CD8-positive, alpha-beta memory T cell (primary cell): ENCODE data around the gene PTPN3. TPM values are rescaled to one million over a fixed set of nuclear protein-coding genes. Genes with fewer than 3 reads are reported as not detected.

Source experiments
- CTCF ChIA-PET: fragments of 350-600 bp; sonication (Branson Sonifier 250); formaldehyde crosslinking; loops from one replicate; lab custom pipeline; 2021; ENCODE audit warnings: antibody characterized with exemption; lab: Charles Lee
- POLR2A ChIA-PET: fragments of 350-600 bp; sonication (Branson Sonifier 250); formaldehyde crosslinking; loops from one replicate; lab custom pipeline; 2021; ENCODE audit warnings: antibody characterized with exemption; lab: Charles Lee
- DNase-seq, 5 donors: peaks; one replicate each; pipeline versions ENCODE4 v3.0.0 to v3.0.0-alpha.2; 2020 to 2022; ENCODE audit warnings: mixed read lengths in 1 of 5
- H3K27ac ChIP-seq: one replicate; pipeline ENCODE4 v1.7.0; 2013; ENCODE audit warnings: low read depth, mild to moderate bottlenecking, low read length, moderate library complexity
- H3K27me3 ChIP-seq: 2 replicates; pipeline ENCODE4 v1.7.0; 2013; ENCODE audit warnings: low read length, mild to moderate bottlenecking; ENCODE audit not compliant: insufficient read depth, poor library complexity, severe bottlenecking
- H3K36me3 ChIP-seq: 2 replicates; pipeline ENCODE4 v1.7.0; 2013; ENCODE audit warnings: mild to moderate bottlenecking, low read length, moderate library complexity; ENCODE audit not compliant: insufficient read depth
- H3K4me1 ChIP-seq: 2 replicates; pipeline ENCODE4 v1.7.0; 2013; ENCODE audit warnings: mild to moderate bottlenecking, low read length, moderate library complexity; ENCODE audit not compliant: insufficient read depth
- H3K4me3 ChIP-seq: 2 replicates; pipeline ENCODE4 v1.7.0; 2013; ENCODE audit warnings: mild to moderate bottlenecking, low read length
- H3K9me3 ChIP-seq: 2 replicates; pipeline ENCODE4 v1.7.0; 2013; ENCODE audit warnings: mild to moderate bottlenecking, low read length
- H3K27ac Mint-ChIP-seq, 8 donors: one replicate each; pipeline ENCODE4 v1.8.0; 2020 to 2021; ENCODE audit warnings: mixed read lengths in 8 of 8, mild to moderate bottlenecking in 6 of 8, inconsistent platforms in 3 of 8, moderate library complexity in 3 of 8
- H3K27me3 Mint-ChIP-seq, 2 donors: one replicate each; pipeline ENCODE4 v1.8.0; 2020 to 2021; ENCODE audit warnings: mixed read lengths in 2 of 2, mild to moderate bottlenecking in 1 of 2, moderate library complexity in 1 of 2
- H3K36me3 Mint-ChIP-seq, 3 donors: one replicate each; pipeline ENCODE4 v1.8.0; 2020 to 2021; ENCODE audit warnings: mixed read lengths in 3 of 3, inconsistent platforms in 1 of 3, mild to moderate bottlenecking in 1 of 3
- H3K4me1 Mint-ChIP-seq, 3 donors: one replicate each; pipeline ENCODE4 v1.8.0; 2020 to 2021; ENCODE audit warnings: mixed read lengths in 3 of 3, inconsistent platforms in 1 of 3, mild to moderate bottlenecking in 1 of 3
- H3K4me3 Mint-ChIP-seq, 7 donors: one replicate each; pipeline ENCODE4 v1.8.0; 2020 to 2021; ENCODE audit warnings: mixed read lengths in 7 of 7, mild to moderate bottlenecking in 6 of 7, moderate library complexity in 4 of 7, inconsistent platforms in 2 of 7
- H3K9me3 Mint-ChIP-seq, 5 donors: one replicate each; pipeline ENCODE4 v1.8.0; 2020 to 2022; ENCODE audit warnings: mixed read lengths in 5 of 5, mild to moderate bottlenecking in 3 of 5, moderate library complexity in 2 of 5, inconsistent platforms in 1 of 5
- polyA plus RNA-seq: library from polyadenylated mRNA; unstranded; fragments of 300-500 nt; fragmentation: Illumina TruSeq; gene quantifications from one replicate; pipeline ENCODE4 v1.2.3, GENCODE V29; 2021
- total RNA-seq, 2 experiments: library from RNA; stranded (reverse); gene quantifications; one replicate each; pipeline ENCODE4 v1.2.3, GENCODE V29; 2021

PTPN3 gene
- total and polyA plus RNA-seq, 3 experiments from 2014 or later, result 0.29 to 0.48 TPM; not detected in 1

GRCh38 chr9:109428854-109429253, 69.3 kb downstream of the PTPN3 start:
- Histone ChIP-seq H3K36me3 (no peaks in the 10 kb centered on the region), H3K27ac (no peak overlapping the region), H3K9me3 (no peaks in the 10 kb centered on the region), H3K27me3 (no peaks in the 10 kb centered on the region), H3K4me1 (no peaks in the 10 kb centered on the region), H3K4me3 (no peak overlapping the region)
- ChIA-PET CTCF (no interaction called here), POLR2A (no interaction called here)
- no peaks in the 10 kb centered on the region for H3K36me3 Mint-ChIP-seq
- no peak for DNase-seq
- no peaks in the 10 kb centered on the region for H3K4me1 Mint-ChIP-seq
- H3K27me3 Mint-ChIP-seq, result peaks cover 0 to 5% of the 10 kb centered on the region in 2 donors
- no peaks in the 10 kb centered on the region for H3K9me3 Mint-ChIP-seq
- H3K27ac Mint-ChIP-seq, result no peak overlapping the region
- H3K4me3 Mint-ChIP-seq, result no peak overlapping the region

GRCh38 chr9:109427886-109428285, 70.2 kb downstream of the PTPN3 start:
- no peaks in the 10 kb centered on the region for H3K4me1 ChIP-seq
- no peak overlapping the region for H3K4me3 ChIP-seq
- H3K27ac Mint-ChIP-seq, result no peak overlapping the region
- peaks cover 0 to 6% of the 10 kb centered on the region in 2 donors for H3K27me3 Mint-ChIP-seq
- ChIA-PET CTCF (interaction anchor here (1.8 kb wide), 1 partner anchor 13 kb away, joined by 4 read pairs; no protein-coding TSS in a partner anchor), POLR2A (no interaction called here)
- H3K9me3 ChIP-seq, result no peaks in the 10 kb centered on the region
- H3K9me3 Mint-ChIP-seq, result no peaks in the 10 kb centered on the region
- H3K27me3 ChIP-seq, result no peaks in the 10 kb centered on the region
- no peaks in the 10 kb centered on the region for H3K36me3 Mint-ChIP-seq
- DNase-seq, result no peak
- H3K4me1 Mint-ChIP-seq, result no peaks in the 10 kb centered on the region
- no peaks in the 10 kb centered on the region for H3K36me3 ChIP-seq
- H3K4me3 Mint-ChIP-seq, result no peak overlapping the region
- no peak overlapping the region for H3K27ac ChIP-seq

- Histone ChIP-seq H3K4me3 (no peak overlapping the region), H3K27ac (no peak overlapping the region), H3K9me3 (no peaks in the 10 kb centered on the region), H3K27me3 (no peaks in the 10 kb centered on the region), H3K36me3 (no peaks in the 10 kb centered on the region), H3K4me1 (no peaks in the 10 kb centered on the region)
- POLR2A ChIA-PET, result no interaction called here
- no peak for DNase-seq
- no peaks in the 10 kb centered on the region for H3K36me3 Mint-ChIP-seq
- no peaks in the 10 kb centered on the region for H3K9me3 Mint-ChIP-seq
- peaks cover 0 to 1% of the 10 kb centered on the region in 2 donors for H3K27me3 Mint-ChIP-seq
- no peak overlapping the region for H3K4me3 Mint-ChIP-seq
- no peak overlapping the region for H3K27ac Mint-ChIP-seq
- H3K4me1 Mint-ChIP-seq, result no peaks in the 10 kb centered on the region
- CTCF ChIA-PET, result interaction anchor here (1.8 kb wide), 1 partner anchor 14 kb away, joined by 4 read pairs; no protein-coding TSS in a partner anchor
These were observed 71.3 kb downstream of the PTPN3 start for GRCh38 chr9:109426626-109427402.

GRCh38 chr9:109424618-109425017, 73.5 kb downstream of the PTPN3 start:
- no peaks in the 10 kb centered on the region for H3K27me3 ChIP-seq
- no peak for DNase-seq
- Mint-ChIP-seq H3K4me1 (no peaks in the 10 kb centered on the region), H3K4me3 (no peak overlapping the region), H3K27me3 (peaks cover 0 to 3% of the 10 kb centered on the region in 2 donors), H3K36me3 (no peaks in the 10 kb centered on the region), H3K27ac (no peak overlapping the region), H3K9me3 (no peaks in the 10 kb centered on the region)
- no peaks in the 10 kb centered on the region for H3K4me1 ChIP-seq
- no peak overlapping the region for H3K27ac ChIP-seq
- no peaks in the 10 kb centered on the region for H3K36me3 ChIP-seq
- H3K9me3 ChIP-seq, result no peaks in the 10 kb centered on the region
- ChIA-PET CTCF (no interaction called here), POLR2A (no interaction called here)
- no peak overlapping the region for H3K4me3 ChIP-seq

GRCh38 chr9:109423877-109424276, 74.2 kb downstream of the PTPN3 start:
- Histone ChIP-seq H3K4me3 (no peak overlapping the region), H3K27ac (no peak overlapping the region), H3K36me3 (no peaks in the 10 kb centered on the region), H3K27me3 (no peaks in the 10 kb centered on the region), H3K9me3 (no peaks in the 10 kb centered on the region), H3K4me1 (no peaks in the 10 kb centered on the region)
- no peaks in the 10 kb centered on the region for H3K36me3 Mint-ChIP-seq
- H3K9me3 Mint-ChIP-seq, result no peaks in the 10 kb centered on the region
- ChIA-PET CTCF (no interaction called here), POLR2A (no interaction called here)
- no peaks in the 10 kb centered on the region for H3K4me1 Mint-ChIP-seq
- peaks cover 0 to 4% of the 10 kb centered on the region in 2 donors for H3K27me3 Mint-ChIP-seq
- DNase-seq, result no peak
- no peak overlapping the region for H3K27ac Mint-ChIP-seq
- no peak overlapping the region for H3K4me3 Mint-ChIP-seq

- CTCF ChIA-PET, result no interaction called here
- DNase-seq, result no peak
- Histone ChIP-seq H3K27me3 (no peaks in the 10 kb centered on the region), H3K4me3 (no peak overlapping the region), H3K27ac (no peak overlapping the region), H3K9me3 (no peaks in the 10 kb centered on the region), H3K4me1 (no peaks in the 10 kb centered on the region), H3K36me3 (no peaks in the 10 kb centered on the region)
- POLR2A ChIA-PET, result no interaction called here
- peaks cover 0 to 4% of the 10 kb centered on the region in 2 donors for H3K27me3 Mint-ChIP-seq
- H3K9me3 Mint-ChIP-seq, result no peaks in the 10 kb centered on the region
- no peaks in the 10 kb centered on the region for H3K36me3 Mint-ChIP-seq
- H3K4me3 Mint-ChIP-seq, result no peak overlapping the region
- H3K27ac Mint-ChIP-seq, result no peak overlapping the region
- no peaks in the 10 kb centered on the region for H3K4me1 Mint-ChIP-seq
These were observed 75.5 kb downstream of the PTPN3 start for GRCh38 chr9:109422641-109423040.

GRCh38 chr9:109421026-109421970, 76.8 kb downstream of the PTPN3 start:
- no peaks in the 10 kb centered on the region for H3K9me3 Mint-ChIP-seq
- H3K36me3 ChIP-seq, result no peaks in the 10 kb centered on the region
- no peaks in the 10 kb centered on the region for H3K4me1 Mint-ChIP-seq
- H3K4me1 ChIP-seq, result no peaks in the 10 kb centered on the region
- H3K27me3 Mint-ChIP-seq, result peaks cover 0 to 4% of the 10 kb centered on the region in 2 donors
- no peaks in the 10 kb centered on the region for H3K9me3 ChIP-seq
- no peaks in the 10 kb centered on the region for H3K36me3 Mint-ChIP-seq
- no peak for DNase-seq
- no peak overlapping the region for H3K4me3 ChIP-seq
- ChIA-PET POLR2A (no interaction called here), CTCF (no interaction called here)
- no peak overlapping the region for H3K4me3 Mint-ChIP-seq
- H3K27ac Mint-ChIP-seq, result no peak overlapping the region
- no peaks in the 10 kb centered on the region for H3K27me3 ChIP-seq
- H3K27ac ChIP-seq, result no peak overlapping the region

- no peaks in the 10 kb centered on the region for H3K27me3 ChIP-seq
- H3K9me3 ChIP-seq, result no peaks in the 10 kb centered on the region
- H3K4me1 Mint-ChIP-seq, result no peaks in the 10 kb centered on the region
- no peaks in the 10 kb centered on the region for H3K36me3 Mint-ChIP-seq
- ChIA-PET CTCF (no interaction called here), POLR2A (no interaction called here)
- peaks cover 4 to 7% of the 10 kb centered on the region in 2 donors for H3K27me3 Mint-ChIP-seq
- no peak overlapping the region for H3K4me3 ChIP-seq
- no peak for DNase-seq
- H3K4me3 Mint-ChIP-seq, result no peak overlapping the region
- no peaks in the 10 kb centered on the region for H3K4me1 ChIP-seq
- no peaks in the 10 kb centered on the region for H3K36me3 ChIP-seq
- no peak overlapping the region for H3K27ac Mint-ChIP-seq
- no peaks in the 10 kb centered on the region for H3K9me3 Mint-ChIP-seq
- H3K27ac ChIP-seq, result no peak overlapping the region
These were observed 78.6 kb downstream of the PTPN3 start for GRCh38 chr9:109419531-109419930.
